ENCODE data around the gene GRIN3A. TPM values are rescaled to one million over a fixed set of nuclear protein-coding genes. Genes with fewer than 3 reads are reported as not detected.

The GRIN3A gene
- total RNA-seq, 1 experiment from 2014 or later, result not detected

GRCh38 chr9:101634741-101635409 is 103.6 kb downstream of the GRIN3A start:
- no peak for DNase-seq (ENCODE audit: low read depth)

GRCh38 chr9:101632611-101633010 is 105.8 kb downstream of the GRIN3A start:
- no peak for DNase-seq (ENCODE audit: low read depth)

- DNase-seq (ENCODE audit: low read depth), result no peak
Measured at GRCh38 chr9:101631892-101632291, 106.6 kb downstream of the GRIN3A start.

- DNase-seq (ENCODE audit: low read depth), result no peak
Measured at GRCh38 chr9:101629636-101630035, 108.8 kb downstream of the GRIN3A start.

GRCh38 chr9:101628173-101628572 is 110.3 kb downstream of the GRIN3A start:
- DNase-seq (ENCODE audit: low read depth), result no peak

- DNase-seq (ENCODE audit: low read depth), result peak; percentile 76
Measured at GRCh38 chr9:101626295-101626694, 112.2 kb downstream of the GRIN3A start.

GRCh38 chr9:101625876-101626275 is 112.6 kb downstream of the GRIN3A start:
- peak; percentile 77 for DNase-seq (ENCODE audit: low read depth)

GRCh38 chr9:101620452-101620851 is 118.0 kb downstream of the GRIN3A start:
- DNase-seq (ENCODE audit: low read depth), result no peak

- DNase-seq (ENCODE audit: low read depth), result no peak
Measured at GRCh38 chr9:101618698-101619097, 119.7 kb downstream of the GRIN3A start.

- no peak for DNase-seq (ENCODE audit: low read depth)
Measured at GRCh38 chr9:101605547-101605946, 132.9 kb downstream of the GRIN3A start.

GRCh38 chr9:101604296-101604695 is 134.2 kb downstream of the GRIN3A start:
- DNase-seq (ENCODE audit: low read depth), result no peak

- peak; percentile 55 for DNase-seq (ENCODE audit: low read depth)
Measured at GRCh38 chr9:101601904-101602765, 136.3 kb downstream of the GRIN3A start.

- DNase-seq (ENCODE audit: low read depth), result no peak
Measured at GRCh38 chr9:101594796-101595195, 143.7 kb downstream of the GRIN3A start, which contains the start of gene PPP3R2. PPP3R2 (minus strand) TSS chr9:101594969; CDS start chr9:101594921, 48 bp downstream.

GRCh38 chr9:101593345-101593744 is 145.1 kb downstream of the GRIN3A start:
- DNase-seq (ENCODE audit: low read depth), result no peak

- DNase-seq (ENCODE audit: low read depth), result no peak
Measured at GRCh38 chr9:101592788-101593187, 145.7 kb downstream of the GRIN3A start.

GRCh38 chr9:101591787-101592446 is 146.5 kb downstream of the GRIN3A start:
- DNase-seq (ENCODE audit: low read depth), result no peak

GRCh38 chr9:101590901-101591300 is 147.5 kb downstream of the GRIN3A start:
- no peak for DNase-seq (ENCODE audit: low read depth)

GRCh38 chr9:101590074-101590473 is 148.4 kb downstream of the GRIN3A start:
- DNase-seq (ENCODE audit: low read depth), result peak; percentile 62

GRCh38 chr9:101587332-101588043 is 151.0 kb downstream of the GRIN3A start:
- no peak for DNase-seq (ENCODE audit: low read depth)

GRCh38 chr9:101586651-101587050 is 151.8 kb downstream of the GRIN3A start:
- DNase-seq (ENCODE audit: low read depth), result peak; percentile 16

GRCh38 chr9:101585740-101586139 is 152.7 kb downstream of the GRIN3A start:
- no peak for DNase-seq (ENCODE audit: low read depth)

- DNase-seq (ENCODE audit: low read depth), result peak; percentile 14
Measured at GRCh38 chr9:101582553-101582952, 155.9 kb downstream of the GRIN3A start.
